Measurements from ENCODE around the gene MAP3K14.
A peak's percentile ranks its signal among the peaks of the same experiment; 100 is the strongest.

The MAP3K14 gene

DNA sequence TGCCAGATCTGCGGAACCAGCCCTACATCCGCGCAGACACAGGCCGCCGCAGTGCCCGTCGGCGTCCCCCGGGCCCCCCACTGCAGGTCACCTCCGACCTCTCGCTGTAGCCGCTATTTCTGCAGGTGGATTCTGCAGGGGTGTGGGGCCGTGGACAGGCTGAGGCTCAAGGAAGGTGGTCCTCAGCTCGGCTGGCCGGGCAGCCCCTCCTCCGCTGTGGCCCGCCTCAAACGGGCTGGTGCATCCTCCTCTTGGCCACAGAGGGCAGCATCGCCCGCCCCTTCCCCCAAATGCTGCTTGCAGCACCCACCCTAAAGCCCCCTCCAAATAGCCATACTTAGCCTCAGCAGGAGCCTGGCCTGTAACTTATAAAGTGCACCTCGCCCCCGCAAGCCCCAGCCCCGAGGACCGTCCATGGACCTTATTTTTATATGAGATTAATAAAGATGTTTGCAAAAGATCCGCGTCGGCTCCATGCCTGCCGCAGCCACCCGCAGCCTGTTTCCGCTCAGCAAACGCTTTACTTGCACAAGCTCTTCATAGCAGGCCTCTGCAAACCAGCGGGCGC, 69.9 kb downstream of the MAP3K14 start:
- peak; percentile 41 for TF ChIP-seq FOXP2 (optimal IDR thresholded peaks at IDR 0.05; ENCODE audit: borderline replicate concordance, extremely low read depth, extremely low read length, insufficient read depth)
- TF ChIP-seq TAF1 (IDR thresholded peaks at IDR 0.05; ENCODE audit: borderline replicate concordance, insufficient read depth, low read length), result no peak
- peak; percentile 41; the same call in 1 of the 2 replicates for TF ChIP-seq POLR2AphosphoS5 (IDR thresholded peaks at IDR 0.05; ENCODE audit: low read depth, low read length)
- no peak for TF ChIP-seq SIN3A (IDR thresholded peaks at IDR 0.05; ENCODE audit: borderline replicate concordance, insufficient read depth, low read length)
- TF ChIP-seq, protein P1, sequence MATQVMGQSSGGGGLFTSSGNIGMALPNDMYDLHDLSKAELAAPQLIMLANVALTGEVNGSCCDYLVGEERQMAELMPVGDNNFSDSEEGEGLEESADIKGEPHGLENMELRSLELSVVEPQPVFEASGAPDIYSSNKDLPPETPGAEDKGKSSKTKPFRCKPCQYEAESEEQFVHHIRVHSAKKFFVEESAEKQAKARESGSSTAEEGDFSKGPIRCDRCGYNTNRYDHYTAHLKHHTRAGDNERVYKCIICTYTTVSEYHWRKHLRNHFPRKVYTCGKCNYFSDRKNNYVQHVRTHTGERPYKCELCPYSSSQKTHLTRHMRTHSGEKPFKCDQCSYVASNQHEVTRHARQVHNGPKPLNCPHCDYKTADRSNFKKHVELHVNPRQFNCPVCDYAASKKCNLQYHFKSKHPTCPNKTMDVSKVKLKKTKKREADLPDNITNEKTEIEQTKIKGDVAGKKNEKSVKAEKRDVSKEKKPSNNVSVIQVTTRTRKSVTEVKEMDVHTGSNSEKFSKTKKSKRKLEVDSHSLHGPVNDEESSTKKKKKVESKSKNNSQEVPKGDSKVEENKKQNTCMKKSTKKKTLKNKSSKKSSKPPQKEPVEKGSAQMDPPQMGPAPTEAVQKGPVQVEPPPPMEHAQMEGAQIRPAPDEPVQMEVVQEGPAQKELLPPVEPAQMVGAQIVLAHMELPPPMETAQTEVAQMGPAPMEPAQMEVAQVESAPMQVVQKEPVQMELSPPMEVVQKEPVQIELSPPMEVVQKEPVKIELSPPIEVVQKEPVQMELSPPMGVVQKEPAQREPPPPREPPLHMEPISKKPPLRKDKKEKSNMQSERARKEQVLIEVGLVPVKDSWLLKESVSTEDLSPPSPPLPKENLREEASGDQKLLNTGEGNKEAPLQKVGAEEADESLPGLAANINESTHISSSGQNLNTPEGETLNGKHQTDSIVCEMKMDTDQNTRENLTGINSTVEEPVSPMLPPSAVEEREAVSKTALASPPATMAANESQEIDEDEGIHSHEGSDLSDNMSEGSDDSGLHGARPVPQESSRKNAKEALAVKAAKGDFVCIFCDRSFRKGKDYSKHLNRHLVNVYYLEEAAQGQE (IDR thresholded peaks at IDR 0.05; ENCODE audit: insufficient read depth in 1 of 2, low read depth in 2 of 2, low read length in 2 of 2), result no peak

DNA sequence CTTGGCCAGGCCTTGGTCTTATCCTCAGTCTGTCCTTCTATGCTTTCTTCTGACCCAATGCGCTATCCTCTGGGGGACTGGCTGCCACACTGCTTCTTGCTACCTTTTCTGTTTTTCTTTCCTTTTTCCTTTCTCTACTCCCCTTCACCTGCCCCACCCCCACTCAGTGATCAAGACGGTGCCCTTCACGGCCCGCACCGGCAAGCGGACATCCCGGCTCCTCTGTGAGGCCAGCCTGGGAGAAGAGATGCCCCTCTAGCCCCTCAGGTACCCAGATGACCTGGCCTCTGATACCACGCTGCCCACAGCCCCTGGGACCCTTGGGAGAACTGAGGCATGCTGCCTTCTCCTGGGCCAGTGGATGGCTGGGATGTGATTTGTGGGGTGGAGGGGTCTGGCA, 70.5 kb downstream of the MAP3K14 start:
- TF ChIP-seq FOXP2 (optimal IDR thresholded peaks at IDR 0.05; ENCODE audit: borderline replicate concordance, extremely low read depth, extremely low read length, insufficient read depth) (no peak), POLR2AphosphoS5 (IDR thresholded peaks at IDR 0.05; ENCODE audit: low read depth, low read length) (no peak)

DNA sequence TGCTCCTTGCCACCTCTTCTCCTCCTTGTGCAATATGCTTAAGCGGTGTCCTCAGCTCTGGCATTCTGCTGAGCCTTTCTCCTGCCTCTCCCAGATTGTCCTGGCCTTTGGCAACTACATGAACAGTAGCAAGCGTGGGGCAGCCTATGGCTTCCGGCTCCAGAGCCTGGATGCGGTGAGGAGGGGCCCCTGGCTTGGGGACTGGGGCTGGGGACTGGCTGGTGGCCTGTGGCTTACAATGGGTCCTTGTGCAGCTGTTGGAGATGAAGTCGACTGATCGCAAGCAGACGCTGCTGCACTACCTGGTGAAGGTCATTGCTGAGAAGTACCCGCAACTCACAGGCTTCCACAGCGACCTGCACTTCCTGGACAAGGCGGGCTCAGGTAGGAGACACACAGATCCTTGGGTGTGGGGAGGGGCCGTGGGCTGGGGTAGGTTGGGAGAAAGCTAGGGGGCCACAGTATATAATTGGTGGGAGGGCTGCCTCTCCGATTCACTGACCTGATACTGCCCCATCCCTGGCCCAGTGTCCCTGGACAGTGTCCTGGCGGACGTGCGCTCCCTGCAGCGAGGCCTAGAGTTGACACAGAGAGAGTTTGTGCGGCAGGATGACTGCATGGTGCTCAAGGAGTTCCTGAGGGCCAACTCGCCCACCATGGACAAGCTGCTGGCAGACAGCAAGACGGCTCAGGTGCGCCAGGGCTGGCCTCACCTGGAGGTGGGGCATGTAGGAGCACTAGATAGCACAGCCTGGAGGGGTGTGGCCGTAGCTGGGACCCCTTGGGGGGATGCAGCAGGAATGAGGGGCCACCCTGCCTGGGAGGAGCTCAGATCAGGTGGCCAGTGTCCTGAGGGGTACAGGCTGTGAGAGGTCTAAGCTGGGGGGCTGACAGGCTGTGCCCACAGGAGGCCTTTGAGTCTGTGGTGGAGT, 71.8 kb downstream of the MAP3K14 start:
- TF ChIP-seq, protein P1 (IDR thresholded peaks at IDR 0.05; ENCODE audit: insufficient read depth in 1 of 2, low read depth in 2 of 2, low read length in 2 of 2), result no peak
- TF ChIP-seq SIN3A (IDR thresholded peaks at IDR 0.05; ENCODE audit: borderline replicate concordance, insufficient read depth, low read length) (no peak), TAF1 (IDR thresholded peaks at IDR 0.05; ENCODE audit: borderline replicate concordance, insufficient read depth, low read length) (no peak), FOXP2 (optimal IDR thresholded peaks at IDR 0.05; ENCODE audit: borderline replicate concordance, extremely low read depth, extremely low read length, insufficient read depth) (no peak), POLR2AphosphoS5 (IDR thresholded peaks at IDR 0.05; ENCODE audit: low read depth, low read length) (no peak)

DNA sequence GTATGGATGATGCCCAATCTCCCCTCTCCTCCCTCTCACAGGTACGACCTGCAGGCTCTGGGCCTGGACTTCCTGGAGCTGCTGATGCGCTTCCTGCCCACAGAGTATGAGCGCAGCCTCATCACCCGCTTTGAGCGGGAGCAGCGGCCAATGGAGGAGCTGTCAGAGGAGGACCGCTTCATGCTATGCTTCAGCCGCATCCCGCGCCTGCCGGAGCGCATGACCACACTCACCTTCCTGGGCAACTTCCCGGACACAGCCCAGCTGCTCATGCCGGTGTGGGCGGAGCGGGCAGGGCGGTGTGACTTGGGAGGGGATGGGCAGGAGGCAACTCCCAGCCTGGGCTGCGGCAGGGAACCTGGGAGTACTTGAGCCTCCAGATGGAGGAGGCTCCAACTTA, 73.1 kb downstream of the MAP3K14 start:
- no peak for TF ChIP-seq POLR2AphosphoS5 (IDR thresholded peaks at IDR 0.05; ENCODE audit: low read depth, low read length)
- TF ChIP-seq, protein P1 (IDR thresholded peaks at IDR 0.05; ENCODE audit: insufficient read depth in 1 of 2, low read depth in 2 of 2, low read length in 2 of 2), result no peak
- TF ChIP-seq SIN3A (IDR thresholded peaks at IDR 0.05; ENCODE audit: borderline replicate concordance, insufficient read depth, low read length), result no peak
- no peak for TF ChIP-seq TAF1 (IDR thresholded peaks at IDR 0.05; ENCODE audit: borderline replicate concordance, insufficient read depth, low read length)
- no peak for TF ChIP-seq FOXP2 (optimal IDR thresholded peaks at IDR 0.05; ENCODE audit: borderline replicate concordance, extremely low read depth, extremely low read length, insufficient read depth)

DNA sequence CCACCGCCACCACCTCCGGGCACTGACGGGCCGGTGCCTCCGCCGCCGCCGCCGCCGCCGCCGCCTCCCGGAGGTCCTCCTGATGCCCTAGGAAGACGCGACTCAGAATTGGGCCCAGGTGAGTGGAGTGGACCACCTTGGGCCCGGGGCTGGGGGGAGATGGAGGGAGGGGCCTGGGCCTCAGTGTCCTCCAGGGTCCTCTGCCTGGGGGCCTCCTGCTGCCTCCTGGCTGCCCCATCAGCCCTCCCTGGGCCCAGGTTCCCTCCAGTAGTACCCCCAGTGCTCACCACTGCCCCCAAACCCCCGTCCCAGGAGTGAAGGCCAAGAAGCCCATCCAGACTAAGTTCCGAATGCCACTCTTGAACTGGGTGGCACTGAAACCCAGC, 74.8 kb downstream of the MAP3K14 start:
- TF ChIP-seq SIN3A (IDR thresholded peaks at IDR 0.05; ENCODE audit: borderline replicate concordance, insufficient read depth, low read length) (no peak), TAF1 (IDR thresholded peaks at IDR 0.05; ENCODE audit: borderline replicate concordance, insufficient read depth, low read length) (no peak), FOXP2 (optimal IDR thresholded peaks at IDR 0.05; ENCODE audit: borderline replicate concordance, extremely low read depth, extremely low read length, insufficient read depth) (no peak), POLR2AphosphoS5 (IDR thresholded peaks at IDR 0.05; ENCODE audit: low read depth, low read length) (no peak)
- TF ChIP-seq, protein P1 (IDR thresholded peaks at IDR 0.05; ENCODE audit: insufficient read depth in 1 of 2, low read depth in 2 of 2, low read length in 2 of 2), result no peak

Measured in PFSK-1 (cell line).